HS-5 (cell line): Measurements from ENCODE around the gene NEB.
"Not testable (repeated sequence)": the region's sequence is repeated elsewhere in the genome, so short reads cannot be mapped to it uniquely, and the experiment has no call there.

Experiments
- DNase-seq: peaks from one replicate; pipeline ENCODE4 v3.0.0-alpha.2; 2012; ENCODE audit warnings: low read depth

The NEB gene

GRCh38 chr2:151704480-151704961 is 29.8 kb downstream of the NEB start:
- not testable (repeated sequence) for DNase-seq

DNA sequence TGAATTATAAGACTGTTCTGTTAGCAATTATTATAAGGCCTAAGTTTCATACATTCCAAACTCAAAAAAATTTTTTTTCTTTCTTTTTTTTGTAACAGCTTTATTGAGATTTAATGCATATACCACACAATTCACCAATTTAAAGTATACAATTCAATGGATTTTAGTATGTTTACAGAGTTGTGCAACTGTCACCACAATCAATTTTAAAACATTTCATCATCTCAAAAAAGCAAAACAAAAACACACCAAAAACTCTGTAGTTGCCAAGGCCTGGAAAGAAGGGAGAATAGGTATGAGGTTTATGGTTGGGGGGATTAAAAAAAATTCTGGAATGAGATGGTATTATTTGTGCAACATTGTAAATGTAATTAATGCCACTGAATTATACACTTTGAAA is 36.1 kb downstream of the NEB start:
- DNase-seq, result not testable (repeated sequence)

DNA sequence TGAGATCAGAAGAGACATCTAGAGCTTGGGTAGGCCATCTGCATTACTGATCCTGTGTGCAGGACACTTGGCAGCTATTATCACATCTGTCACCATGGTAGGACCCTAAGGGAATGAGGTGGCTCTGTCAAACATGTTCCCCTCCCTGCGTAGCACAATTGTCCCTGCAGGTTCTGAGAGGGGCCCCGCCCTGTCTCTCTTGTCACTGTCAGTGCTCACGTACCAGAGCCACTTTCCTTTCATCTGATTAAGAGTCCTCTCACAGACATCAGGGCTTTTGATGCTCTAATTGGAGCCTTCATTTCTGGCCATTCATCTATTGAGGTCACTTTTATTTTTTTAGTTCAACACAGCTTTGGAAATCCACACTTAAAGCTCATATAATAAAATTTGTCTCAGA is 38.5 kb downstream of the NEB start:
- no peak for DNase-seq

DNA sequence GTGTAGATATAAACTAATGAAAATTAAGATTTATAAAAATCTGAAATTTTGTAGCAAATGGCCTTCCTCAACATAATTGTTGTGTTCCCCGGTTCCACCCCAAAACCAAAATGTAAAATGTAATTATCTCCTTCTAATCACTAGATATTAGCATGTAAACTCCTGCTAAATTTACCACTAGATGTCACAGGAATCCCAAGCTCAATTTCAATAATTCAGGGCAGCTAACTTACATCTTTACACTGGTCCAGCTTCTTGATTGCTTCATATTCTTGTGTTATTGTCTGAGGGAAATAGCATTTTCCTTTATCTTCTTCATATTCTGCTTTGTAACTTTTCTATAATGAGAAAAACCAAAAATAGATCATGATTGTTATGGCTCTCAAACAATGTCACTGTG is 42.6 kb downstream of the NEB start:
- no peak for DNase-seq

DNA sequence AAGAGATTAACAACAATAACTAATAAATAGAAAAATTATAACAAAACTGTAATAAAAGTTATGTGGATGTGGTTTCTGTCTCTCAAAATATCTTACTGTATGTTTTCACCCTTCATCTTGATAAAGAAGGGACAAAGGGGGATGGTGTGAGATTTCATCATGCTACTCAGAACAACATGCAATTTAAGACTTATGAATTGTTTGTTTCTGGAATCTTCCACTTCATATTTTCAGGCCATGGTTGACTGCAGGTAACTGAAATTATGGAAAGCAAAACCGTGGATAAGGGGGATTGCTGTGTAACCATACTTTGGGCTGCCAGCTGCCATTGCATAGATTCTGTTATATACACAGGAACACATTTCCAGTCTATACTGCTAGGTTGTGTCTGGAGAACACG is 45.6 kb downstream of the NEB start:
- no peak for DNase-seq

DNA sequence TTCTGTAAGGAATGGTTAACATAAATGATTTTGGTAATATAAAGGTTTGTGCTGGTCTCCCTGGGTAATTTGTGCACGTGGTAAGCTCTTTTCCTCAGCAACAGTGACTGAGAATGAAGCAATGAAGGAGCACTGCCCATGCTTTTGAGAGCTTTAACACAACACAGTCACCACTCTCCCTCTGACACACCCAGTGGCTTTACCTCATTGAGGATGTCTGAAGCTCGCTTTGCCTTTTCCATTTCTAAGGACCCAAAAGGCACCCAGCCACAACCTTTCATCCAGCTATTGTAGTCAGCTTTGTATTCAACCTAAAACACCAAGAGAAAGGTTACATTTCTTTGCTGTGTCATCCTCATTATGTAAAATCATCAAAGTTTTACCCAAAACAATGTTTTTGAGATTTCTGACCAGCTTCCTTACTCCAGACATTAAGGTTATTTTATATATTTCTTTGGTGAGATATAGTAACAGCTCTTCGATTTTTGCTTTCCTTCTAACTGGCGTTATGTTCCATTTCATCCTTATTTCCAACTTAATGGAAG is 51.7 kb downstream of the NEB start:
- DNase-seq, result no peak

GRCh38 chr2:151681051-151681450 is 53.2 kb downstream of the NEB start:
- no peak for DNase-seq

DNA sequence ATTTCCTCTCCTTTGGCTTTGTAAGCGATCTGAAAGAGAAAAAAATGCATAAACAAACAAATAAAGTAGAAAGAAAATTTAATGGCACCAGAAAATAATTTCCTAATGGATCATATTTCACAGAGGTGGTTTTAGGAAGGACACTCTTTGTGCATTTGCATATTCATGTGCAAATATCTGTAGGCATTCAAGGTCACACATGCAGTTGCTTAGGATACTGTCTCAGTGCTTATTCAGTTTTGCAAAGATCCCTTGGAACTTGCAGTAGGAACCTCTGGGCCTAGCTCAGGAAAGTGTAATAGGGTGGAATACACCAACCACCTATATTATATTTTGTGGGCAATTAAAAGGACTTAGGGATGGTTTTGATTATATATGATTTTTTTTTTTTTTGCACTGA is 54.3 kb downstream of the NEB start:
- no peak for DNase-seq

DNA sequence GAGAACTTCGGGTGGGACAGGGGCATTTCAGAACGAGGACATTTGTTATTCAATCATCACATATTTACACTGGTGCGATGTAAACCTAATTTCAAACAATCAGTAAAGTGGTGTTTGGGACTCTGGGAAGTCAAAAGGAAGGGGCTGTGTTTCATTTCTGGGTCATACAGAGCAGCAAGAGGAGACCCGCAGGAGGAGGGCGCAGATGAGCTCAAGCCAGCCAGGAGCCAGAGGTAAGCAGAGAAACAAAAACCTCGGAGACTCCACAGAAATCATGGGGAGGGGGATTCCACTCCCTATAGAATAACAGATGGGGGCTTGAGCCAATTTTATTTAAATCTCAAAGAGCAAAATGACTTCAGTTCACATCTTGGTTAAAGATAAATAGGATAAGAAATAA is 55.4 kb downstream of the NEB start:
- no peak for DNase-seq

DNA sequence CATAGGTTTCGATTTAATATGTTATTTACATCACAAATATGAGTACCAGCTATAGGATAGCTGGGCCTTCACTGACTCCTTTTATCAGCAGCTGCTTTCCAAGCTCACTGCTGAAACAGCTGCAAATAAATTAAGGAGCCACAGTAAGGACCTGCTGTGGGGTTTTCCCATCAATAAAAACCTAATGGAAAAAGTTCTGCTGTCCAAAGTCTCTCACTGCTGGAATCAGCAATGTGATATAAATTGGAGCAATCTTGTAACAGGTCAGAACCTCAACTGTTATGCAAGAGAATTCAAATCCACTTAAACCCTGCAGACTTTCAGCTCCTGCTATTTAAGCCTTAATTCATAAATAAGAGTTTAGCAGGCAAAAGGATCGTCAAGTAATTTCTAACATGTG is 61.3 kb downstream of the NEB start:
- DNase-seq, result no peak

DNA sequence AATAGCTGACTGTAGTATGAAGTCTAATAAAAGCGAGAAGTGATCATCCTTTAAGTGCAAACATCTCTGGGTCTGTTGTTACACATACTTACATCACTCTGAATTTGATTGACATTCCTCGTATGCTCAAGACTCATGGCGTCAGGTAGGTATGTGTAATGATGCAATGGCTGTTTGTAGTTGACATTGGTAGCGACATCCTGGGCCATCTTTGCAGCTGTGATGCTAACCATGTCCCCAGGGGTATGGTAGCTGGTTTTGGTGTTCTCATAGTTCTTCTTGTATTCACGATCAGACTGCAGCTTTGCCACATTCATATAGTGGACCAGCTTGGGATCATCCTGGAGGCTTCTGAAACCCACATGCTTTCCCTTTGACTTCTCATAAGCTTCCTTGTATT is 62.0 kb downstream of the NEB start:
- DNase-seq, result no peak

DNA sequence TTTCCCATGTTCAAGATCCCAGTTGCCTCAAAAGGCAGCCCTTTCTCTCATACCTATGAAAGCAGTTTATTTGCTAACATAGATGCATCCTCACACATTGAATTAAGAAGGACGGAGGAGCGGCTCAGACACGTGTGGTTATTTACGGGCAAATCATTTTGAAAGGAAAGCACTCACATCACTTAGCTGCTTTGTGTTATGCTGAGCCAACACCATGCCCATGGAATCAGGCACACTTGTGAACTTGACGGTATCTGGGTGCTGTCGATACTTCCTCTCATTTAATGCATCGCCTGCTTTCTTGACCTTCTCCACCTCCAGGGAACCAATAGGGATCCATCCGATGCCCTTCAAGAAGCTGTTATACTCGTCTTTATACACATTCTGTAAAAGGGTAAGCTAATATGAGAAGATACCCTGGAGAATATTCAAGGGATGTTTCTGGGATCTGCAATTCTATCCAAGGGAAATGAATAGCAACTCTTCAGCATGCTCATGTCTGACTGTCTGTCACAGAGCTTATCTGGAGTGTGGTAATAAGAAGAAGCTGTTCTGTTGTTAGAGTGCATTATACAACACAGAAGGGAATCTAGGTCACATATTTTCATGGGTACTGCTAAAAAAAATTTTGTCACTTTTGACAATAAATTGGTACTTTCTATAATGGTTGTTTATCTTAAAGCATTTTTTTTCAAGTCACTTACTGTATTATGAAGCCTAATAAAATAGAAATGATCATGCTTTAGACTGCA is 63.3 kb downstream of the NEB start:
- DNase-seq, result no peak

- no peak for DNase-seq
These were observed 63.9 kb downstream of the NEB start for GRCh38 chr2:151670346-151670745.

- DNase-seq, result no peak
These were observed 64.6 kb downstream of the NEB start for GRCh38 chr2:151669585-151670081.

- DNase-seq, result no peak
These were observed 65.5 kb downstream of the NEB start for GRCh38 chr2:151668737-151669136.

DNA sequence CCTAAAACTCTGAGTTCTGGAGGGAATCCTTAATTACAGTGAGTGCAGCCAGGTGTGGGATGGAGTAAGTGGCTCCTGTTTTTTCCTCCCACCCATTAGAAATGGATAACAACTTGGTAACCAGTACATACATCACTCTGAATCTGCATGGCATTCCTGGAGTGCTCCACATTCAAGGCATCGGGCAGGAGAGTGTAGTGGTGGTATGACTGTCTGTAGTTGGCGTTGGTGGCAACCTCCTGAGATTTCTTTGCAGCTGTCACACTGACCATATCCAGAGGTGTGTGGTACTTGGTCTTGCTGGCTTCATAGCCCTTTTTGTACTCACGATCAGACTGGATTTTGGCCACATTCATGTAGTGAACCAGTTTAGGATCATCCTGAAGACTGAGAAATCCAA is 68.3 kb downstream of the NEB start:
- no peak for DNase-seq

DNA sequence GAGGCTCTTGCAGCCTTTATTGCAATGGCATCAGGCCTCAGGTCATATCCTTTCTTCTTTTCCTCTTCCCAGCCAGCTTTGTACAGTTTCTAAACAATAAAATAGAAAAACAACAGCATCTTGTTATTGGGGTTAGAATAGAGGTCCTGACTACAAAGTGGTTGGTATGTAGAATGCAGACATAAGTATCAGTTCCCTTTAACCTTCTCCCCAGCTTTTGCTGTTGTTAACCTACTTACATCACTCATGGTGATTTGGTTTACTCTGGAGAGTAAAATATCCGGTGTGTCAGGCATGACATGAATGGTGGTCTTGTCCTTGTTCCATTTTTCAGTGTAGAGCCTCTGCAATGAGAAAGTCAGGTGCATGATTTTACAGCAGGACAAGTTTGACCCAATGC is 69.8 kb downstream of the NEB start:
- DNase-seq, result no peak

DNA sequence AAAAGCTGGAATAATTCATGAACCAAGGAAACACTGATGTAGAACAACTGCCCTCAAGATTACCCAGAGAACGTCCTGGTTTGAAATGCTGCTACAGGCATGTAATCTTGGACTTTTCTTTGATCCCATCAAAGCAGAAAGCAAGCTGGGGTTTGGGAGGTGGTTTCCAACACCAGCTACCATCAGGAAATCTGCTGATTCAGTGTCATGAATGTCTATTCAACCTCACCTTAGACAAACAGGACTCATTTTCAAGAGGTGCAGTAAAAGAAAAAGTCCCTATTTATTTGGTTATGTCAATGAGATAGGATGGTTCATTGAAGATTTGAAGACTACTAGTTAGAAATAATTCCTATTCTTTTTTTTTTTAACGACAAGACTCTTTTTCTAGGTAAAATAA is 72.7 kb downstream of the NEB start:
- no peak for DNase-seq

GRCh38 chr2:151658081-151658480 is 76.2 kb downstream of the NEB start:
- no peak for DNase-seq

DNA sequence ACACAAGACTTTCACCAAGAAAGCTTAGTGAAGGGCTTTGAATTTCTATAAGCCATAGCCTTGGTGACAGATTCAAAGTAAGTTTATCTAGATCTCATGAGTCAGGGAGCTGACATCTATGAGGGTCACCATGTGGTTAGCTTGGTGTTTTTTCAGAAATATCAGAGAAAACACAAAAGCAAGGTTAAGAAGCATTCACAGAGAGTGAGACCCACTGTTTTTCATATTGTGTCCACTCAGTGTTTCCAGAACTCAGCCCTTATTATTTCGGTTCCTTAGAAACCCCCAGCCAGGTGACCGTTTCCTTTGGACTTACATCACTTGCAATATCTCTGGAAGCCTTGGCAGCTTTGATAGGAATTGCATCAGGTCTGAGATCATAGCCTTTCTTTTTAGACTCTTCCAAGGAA is 76.6 kb downstream of the NEB start:
- no peak for DNase-seq

DNA sequence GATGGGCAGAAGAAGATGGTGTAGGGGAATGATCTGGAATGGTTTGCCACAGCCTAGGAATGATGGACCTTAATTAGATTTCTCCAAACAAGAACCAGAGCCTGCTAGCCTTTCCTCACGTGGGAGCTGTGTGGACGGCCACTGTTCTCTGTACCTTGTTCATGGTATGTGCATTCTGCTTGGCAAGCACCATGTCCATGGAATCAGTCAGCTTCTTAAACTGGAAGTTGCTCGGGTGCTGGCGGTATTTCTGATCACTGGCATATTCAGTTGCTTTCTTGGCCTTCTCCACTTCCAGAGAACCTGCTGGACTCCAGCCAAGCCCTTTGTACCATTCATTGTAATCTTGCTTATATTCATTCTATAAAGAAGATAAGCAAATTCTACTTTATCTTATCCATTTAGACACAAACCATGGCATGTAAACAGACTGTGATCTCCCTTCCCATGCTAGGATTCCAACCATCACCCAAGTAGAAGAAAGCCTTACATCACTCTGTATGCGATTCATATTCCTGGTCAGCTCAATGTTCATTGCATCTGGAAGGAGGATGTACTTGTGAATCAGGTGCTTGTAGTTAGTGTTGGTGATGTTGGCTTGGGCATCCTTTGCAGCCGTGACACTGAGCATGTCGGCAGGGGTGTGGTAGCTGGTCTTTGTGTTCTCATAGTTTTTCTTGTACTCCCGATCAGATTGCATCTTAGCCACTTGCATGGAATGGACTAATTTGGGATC is 78.4 kb downstream of the NEB start:
- DNase-seq, result no peak

GRCh38 chr2:151654891-151655290 is 79.4 kb downstream of the NEB start:
- no peak for DNase-seq

- no peak for DNase-seq
These were observed 80.2 kb downstream of the NEB start for GRCh38 chr2:151654085-151654484.
